ENCODE measurements around the gene TRERF1. TPM values are rescaled to one million over a fixed set of nuclear protein-coding genes. Genes with fewer than 3 reads are reported as not detected.

The TRERF1 gene
- total and polyA plus RNA-seq, 2 of the 8 experiments (the other 6 are each of a cell fraction or from before 2014, with no cell fraction given) = 10.8 to 21.5 TPM

- TF ChIP-seq E2F6 (IDR thresholded peaks at IDR 0.05) = no peak
- TF ChIP-seq HDAC2 (IDR thresholded peaks at IDR 0.05; ENCODE audit: borderline replicate concordance in 1 of 2, low read depth in 2 of 2, low read length in 2 of 2) = no peak; a peak in 1 of 4 replicates
- no peak for TF ChIP-seq RXRA (IDR thresholded peaks at IDR 0.05; ENCODE audit: insufficient read depth, low read depth, low read length)
- TF ChIP-seq CBX8 (IDR thresholded peaks at IDR 0.05; ENCODE audit: borderline replicate concordance, low read depth, low read length) = no peak
- peak; percentile 25; the same call in 1 of the 2 replicates for TF ChIP-seq MAX (IDR thresholded peaks at IDR 0.05)
- peak; percentile 89 for TF ChIP-seq TAF7 (optimal IDR thresholded peaks at IDR 0.05; ENCODE audit: borderline replicate concordance, low read depth, low read length)
- no peak for TF ChIP-seq CBX5 (IDR thresholded peaks at IDR 0.05; ENCODE audit: low read depth, low read length)
- TF ChIP-seq RBBP5 (IDR thresholded peaks at IDR 0.05; ENCODE audit: borderline replicate concordance, low read depth, low read length) = peak; percentile 74; the same call in 1 of the 2 replicates
- TF ChIP-seq BCL11A (IDR thresholded peaks at IDR 0.05; ENCODE audit: low read depth in 2 of 2, low read length in 2 of 2) = no peak
- TF ChIP-seq NANOG (IDR thresholded peaks at IDR 0.05; ENCODE audit: insufficient read depth, low read depth, low read length, poor library complexity, severe bottlenecking) = no peak
- peak; percentile 83 for TF ChIP-seq CHD2 (IDR thresholded peaks at IDR 0.05; ENCODE audit: low read length)
Observed at GRCh38 chr6:42217519-42218367, 234.0 kb downstream of the TRERF1 start, which contains the start of gene MRPS10 (continued).

All from H1 (cell line).